Stimulated activated CD4-positive, alpha-beta T cell treated with anti-CD3 and anti-CD28 coated beads, Interleukin-12 subunit alpha, Interleukin-12 subunit beta, amount 100 ng/mL, for 24 hours (primary cell): ENCODE results near the gene WWOX.
A peak's percentile ranks its signal among the peaks of the same experiment; 100 is the strongest.

ENCODE experiments used
- DNase-seq, 2 experiments: peaks; one replicate each; pipeline ENCODE4 v3.0.0-alpha.2; 2020; ENCODE audit warnings: low read depth in 2 of 2

WWOX gene

DNA sequence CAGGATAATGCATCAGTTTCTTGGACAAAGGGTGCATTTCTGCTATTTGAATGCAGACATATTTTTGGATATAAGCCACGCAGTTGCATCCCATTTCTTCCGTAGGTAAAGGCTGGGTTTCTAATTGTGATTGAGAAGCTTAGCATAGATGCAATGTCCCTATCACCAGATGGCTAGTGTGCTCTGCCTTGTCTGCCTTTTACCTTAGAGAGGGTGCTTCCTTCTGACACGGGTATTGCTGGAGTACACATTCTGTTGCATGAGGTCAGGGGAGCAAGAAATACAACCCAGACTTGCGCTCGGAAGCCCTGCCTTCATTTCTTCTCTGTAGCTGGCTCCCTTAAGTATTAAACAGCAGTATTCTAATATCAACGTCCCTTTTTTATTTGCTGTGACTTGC, 337.4 kb downstream of the WWOX start:
- DNase-seq, result no peak

DNA sequence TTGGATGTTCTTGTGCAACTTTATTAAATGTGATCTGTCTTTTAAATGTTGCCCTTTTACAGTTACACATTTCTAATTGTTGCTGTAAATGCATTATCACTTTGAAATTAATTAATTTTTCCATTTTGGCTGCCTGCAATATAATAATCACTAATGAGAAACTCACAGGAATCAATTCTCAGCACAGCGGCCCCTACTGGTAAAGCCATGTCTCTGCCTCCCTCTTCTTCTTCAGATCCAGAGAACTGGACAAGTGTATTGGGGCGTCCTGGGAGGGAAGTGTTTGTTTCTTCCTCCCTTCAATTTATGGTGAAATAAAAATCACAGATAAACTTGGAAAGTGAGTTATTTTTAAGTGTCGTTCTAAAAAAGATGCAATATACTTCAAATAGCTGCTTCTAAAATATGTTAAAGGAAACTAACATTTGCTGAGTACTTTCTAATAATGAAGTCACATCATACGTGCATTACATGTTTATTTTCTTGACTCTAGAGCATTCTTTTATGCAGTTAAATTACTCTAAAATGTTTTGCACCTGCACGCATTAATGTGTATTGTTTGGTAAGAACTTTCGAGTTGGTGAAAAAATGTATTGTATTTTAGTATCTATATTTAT, 338.0 kb downstream of the WWOX start:
- DNase-seq, result peak in 1 of 2 experiments; percentile 17

DNA sequence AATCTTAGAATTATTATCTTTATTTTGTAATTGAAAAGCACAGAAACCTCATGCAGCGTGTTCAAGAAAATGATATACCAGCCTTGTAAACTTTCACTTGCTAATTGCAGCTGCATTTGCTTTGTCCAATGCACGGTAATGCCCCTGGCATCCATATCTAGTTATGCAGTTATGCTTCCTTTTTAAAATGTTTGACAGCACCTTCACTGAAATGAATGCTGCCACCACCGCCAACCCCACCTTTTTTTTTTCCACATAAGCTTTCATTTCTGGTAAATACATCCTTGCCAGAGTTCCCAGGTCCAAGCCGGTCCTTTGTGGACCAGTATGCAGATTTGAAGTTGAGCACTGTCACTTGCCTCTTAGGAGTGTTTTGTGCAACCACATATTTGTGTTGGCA, 338.8 kb downstream of the WWOX start:
- DNase-seq, result no peak

DNA sequence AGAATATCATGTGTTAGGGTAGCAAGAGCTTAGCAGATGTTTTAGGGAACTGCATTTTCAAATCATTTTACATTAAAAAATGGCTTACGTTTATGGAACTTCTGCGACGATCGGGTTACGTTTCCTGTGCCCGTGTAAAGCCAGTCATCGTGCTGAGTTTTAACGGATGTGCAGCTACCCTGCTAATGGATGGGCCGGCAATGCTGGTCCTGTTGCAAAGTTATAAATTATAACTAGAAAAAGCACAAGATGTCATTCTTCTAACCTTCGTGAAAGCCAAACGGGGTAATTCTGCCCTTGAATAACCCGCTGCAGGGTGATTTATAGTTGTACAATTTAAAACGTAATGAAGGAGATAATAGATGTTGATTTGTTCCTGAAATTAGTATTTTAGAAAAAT, 339.2 kb downstream of the WWOX start:
- no peak for DNase-seq

DNA sequence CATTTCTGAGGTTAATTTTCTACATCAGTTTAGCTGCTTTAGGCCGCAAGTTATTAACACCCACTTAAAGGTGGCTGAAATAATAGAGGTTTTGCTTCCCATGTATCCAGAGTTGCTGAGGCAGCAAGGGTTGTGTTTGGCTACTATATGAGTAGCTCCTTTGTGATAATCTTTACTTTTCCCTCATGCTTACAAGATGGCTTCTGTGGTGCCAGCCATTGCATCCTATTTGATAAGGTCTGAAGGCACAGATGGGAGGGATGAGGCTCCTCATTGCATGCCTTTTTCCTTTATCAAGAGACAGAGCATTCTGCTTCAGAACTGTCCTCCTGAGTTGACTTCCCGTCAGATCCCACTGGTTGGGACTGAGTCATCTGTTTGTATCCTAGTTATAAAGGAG, 340.2 kb downstream of the WWOX start:
- no peak for DNase-seq

DNA sequence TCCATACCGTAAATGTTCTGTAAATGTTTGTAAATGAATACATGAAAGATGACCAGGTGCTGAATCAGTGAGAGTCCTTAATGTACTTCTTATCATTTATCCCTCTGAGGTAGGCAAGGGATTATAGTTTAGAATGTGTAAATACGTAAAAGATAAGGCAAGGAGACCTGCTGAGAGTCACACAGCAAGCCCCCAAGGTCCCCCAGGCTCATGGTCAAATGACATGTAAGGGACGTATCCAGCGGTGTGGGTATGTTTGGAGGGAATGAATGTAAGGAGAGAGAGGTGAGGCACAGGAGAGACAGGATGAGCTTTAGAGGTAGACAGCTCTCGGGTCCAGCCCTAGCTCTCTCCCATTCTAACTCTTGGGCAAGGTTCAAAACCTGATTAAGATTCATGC, 341.8 kb downstream of the WWOX start:
- no peak for DNase-seq

DNA sequence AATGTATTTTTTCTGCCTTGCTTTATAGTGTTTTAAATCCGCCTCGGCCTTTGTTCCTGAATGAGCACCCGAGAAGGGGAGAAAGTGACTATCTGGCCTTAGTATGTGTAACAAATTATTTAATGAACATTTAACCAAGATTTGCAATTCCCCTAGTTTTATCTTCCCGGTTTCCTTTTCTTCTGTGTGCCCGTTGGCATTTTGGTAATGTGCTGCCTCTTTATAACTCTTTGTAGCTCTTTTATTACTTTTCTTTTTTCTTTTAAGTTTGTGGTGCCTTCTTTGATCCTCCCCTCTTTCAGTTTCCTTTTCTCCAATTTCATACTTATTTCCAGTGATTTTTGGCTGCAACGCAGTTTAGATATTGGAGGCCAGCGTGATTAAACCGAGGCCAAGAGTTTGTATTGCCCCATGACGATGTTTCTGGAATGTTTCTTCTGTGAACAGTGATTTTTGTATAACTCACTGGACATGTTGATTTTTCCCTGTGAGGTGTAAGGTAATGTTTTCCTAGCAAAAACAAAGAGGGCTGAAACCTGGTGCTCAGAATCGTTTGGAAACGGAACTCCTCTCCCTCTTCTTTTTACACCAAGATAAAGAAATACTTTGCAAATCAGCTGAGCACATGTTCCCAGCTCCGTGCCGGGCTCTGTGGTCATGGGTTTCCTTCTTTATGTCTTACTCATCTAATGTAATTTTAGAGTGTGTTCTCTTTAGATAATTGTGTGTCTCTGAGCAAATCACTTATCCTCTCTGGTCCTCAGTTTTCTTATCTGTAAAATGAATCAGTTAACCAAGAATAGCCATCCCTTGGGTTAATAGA, 344.3 kb downstream of the WWOX start:
- no peak for DNase-seq

DNA sequence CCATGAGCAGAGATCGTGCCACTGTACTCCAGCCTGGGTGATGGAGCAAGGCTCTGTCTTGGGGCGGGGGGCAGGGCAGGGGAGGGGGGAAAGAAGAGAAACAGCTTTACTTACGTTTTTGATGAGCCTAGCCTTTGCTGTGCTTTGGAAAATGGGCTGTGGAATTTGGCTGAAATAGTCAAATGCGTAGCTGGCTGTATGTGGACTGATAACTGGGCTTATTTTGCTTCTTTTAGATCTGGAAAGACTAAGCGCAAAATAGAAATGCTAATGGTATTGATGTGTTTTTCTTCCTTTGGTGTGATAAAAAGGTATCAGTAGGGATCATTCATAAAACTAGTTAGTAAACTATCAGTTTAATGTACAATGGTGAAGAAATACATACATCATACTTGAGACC, 346.4 kb downstream of the WWOX start:
- no peak for DNase-seq

DNA sequence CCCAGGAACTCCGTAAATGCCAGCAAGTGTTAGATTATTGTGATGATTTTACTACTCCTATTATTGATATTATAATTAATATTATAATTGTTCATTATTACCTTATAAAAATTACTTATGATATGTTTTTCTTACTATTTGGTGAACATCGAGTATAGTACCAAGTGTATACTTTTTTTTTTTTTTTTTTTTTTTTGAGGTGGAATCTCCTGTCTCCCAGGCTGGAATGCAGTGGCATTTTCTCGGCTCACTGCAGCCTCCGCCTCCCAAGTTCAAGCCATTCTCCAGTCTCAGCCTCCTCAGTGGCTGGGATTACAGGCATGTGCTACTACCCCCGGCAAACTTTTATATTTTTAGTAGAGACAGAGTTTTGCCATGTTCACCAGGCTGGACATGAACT, 347.0 kb downstream of the WWOX start:
- no peak for DNase-seq

DNA sequence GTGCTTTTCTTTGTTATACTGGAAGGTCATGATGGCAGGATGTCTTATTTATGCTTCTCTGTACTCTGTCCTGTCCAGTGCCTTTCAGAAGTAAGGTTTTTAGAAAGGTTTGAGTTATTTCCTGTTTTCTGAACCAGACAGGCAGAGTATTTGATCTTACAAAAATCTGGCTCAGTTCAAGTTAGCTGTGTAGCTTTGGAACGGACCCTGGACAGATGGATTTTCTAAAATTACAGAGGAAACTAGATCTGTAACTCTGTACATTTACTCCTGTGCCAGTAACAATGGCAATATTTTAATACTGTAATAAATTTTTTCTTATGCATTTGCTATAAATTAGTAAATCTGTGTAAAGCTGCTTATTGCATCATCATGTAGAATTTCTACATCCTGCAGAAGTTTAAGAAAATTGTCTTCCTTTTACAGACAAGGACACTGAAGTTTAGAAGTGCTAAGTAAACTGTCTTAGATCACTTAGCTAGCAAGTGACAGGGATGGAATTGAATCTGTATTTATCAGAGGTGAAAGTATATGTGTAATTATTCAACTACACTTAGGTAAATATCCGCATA, 347.6 kb downstream of the WWOX start:
- no peak for DNase-seq

DNA sequence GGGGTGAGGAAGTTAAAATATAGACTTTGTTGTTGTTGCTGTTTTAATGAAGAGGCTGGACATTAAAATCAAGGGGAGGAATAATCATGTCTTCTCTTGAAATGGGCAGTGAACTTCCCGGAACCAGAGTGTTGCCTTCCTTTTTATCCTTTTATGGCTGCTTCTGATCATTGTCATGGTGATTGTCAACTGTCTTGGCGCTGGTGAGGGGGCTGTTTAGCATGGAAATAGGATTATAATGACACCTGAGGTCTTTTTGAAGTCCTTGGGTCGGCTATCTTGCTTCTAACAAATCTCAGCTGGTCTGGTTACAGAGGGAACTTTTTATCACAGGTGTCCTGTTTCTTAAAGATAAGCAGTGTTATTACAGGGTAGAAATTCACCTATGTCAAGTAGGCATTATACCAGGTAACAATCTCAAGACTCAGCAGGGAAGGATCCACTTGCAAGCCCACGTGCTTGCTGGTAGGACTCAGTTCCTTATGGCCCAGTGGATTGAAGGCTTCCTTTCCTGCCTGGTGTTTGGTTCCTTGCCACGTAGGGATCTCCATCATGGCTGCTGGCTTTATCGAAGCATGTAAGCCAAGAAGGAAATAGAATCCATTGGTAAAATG, 349.3 kb downstream of the WWOX start:
- DNase-seq, result no peak

DNA sequence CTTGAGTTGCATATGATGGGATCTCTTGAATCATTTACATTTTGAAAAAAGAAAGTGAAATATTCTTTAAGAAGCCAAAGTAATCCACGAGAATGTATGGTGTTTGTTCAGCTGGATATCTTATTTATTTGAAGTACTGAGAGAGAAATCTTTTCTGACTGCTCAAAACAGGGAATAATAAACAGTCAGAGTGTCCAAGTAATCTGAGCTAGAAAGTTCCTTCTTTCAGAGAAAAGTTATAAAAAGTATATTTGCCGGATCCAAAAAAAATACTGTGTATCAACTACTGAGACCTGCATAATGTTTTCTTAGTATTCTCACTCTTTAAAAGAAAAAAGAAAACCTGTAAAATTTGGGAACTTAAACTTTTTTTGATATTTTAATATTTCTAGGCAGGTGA, 350.8 kb downstream of the WWOX start:
- DNase-seq, result no peak

DNA sequence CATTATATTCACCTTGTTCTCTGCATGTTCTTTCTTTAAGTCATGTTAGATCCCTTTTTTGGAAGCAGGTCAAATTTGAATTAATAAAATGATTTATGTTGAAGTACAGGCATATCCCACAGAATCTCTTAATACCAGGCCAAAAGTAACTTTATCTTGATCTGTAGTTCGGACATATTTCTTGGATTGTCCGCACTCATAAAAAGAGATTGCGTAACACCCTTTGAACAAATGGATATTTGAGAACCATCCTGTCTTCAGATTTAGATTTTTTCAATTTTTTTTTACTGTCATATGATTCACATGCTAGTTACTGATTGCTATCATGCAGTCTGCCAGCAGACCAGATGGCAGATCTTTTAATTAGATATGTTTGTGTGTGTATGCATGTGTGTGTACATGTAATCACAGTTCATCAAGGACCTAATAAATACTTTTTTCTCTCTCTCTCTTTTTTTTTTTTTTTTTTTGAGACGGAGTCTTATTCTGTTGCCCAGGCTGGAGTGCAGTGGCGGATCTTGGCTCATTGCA, 352.6 kb downstream of the WWOX start:
- DNase-seq, result no peak

DNA sequence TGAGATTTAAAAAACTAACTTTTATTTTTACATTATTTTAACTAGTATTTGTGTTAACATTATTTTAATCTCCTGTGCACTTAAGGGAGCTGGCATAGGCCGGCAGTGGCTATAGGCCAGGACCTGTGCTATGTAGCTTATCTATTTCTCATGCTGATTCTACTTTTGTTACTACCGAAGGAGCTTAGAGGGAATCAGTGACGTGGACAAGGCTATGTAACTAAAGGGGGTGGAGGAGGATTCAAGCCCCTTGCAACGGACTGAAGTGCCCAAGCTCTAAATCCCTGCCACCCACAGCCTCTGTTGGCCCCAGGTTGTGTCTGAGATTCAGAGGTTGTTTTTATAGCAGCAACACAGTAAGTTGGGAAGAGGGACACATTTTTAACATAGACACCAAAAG, 356.4 kb downstream of the WWOX start:
- DNase-seq, result no peak

DNA sequence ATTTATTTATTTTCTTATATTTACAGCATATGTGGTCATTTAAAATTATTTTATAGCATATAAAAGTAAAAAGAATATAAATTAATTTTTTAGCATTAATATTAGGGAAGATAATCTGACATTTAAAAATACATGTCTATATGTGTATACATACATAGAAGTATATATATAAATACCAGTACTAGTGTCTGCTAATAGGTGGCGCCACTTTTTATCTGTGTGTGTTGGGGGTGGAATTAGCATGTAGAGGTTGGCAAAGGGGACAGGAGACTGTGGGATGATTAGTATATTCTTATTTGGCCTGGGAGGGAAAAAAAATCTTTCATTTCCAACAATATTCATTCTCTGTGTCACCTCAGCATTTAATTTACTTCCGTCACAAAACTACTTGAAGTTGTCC, 359.1 kb downstream of the WWOX start:
- DNase-seq, result no peak

DNA sequence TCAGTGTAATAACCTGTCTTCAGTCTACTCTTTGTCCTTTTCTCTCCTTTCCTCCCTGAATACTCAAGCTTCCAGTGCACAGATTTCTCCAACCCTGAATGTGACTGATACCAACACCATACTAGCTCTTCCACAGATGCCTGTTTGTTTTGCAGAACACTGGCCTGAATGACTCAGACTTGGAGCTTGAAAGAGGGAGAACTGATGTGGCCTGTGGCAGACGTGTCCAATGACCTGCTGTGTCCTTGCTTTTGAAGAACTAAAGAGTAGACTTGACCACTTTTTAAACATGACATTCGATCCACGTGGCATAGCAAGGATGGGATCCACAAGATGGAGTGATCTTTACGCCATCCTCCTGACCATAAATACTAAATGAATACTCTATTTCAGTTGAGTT, 361.0 kb downstream of the WWOX start:
- no peak for DNase-seq

DNA sequence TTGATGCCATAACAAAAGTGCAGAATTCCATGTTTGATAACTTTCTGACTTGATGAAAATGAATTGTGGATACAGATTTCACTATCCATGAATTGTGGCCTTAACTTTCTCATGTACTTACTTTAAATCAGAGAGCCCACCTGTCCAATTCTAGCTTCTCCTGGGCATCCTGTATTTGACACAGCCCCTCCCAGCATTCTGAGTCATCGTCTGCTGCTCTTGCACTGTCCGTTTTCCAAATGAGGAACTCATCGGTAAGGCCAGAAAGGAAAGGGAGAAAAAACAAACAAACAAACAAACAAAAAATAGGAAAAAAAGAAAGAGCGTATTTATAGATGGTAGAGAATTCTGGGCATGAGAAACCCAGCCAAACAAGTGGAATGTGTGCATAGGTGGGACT, 361.6 kb downstream of the WWOX start:
- no peak for DNase-seq

DNA sequence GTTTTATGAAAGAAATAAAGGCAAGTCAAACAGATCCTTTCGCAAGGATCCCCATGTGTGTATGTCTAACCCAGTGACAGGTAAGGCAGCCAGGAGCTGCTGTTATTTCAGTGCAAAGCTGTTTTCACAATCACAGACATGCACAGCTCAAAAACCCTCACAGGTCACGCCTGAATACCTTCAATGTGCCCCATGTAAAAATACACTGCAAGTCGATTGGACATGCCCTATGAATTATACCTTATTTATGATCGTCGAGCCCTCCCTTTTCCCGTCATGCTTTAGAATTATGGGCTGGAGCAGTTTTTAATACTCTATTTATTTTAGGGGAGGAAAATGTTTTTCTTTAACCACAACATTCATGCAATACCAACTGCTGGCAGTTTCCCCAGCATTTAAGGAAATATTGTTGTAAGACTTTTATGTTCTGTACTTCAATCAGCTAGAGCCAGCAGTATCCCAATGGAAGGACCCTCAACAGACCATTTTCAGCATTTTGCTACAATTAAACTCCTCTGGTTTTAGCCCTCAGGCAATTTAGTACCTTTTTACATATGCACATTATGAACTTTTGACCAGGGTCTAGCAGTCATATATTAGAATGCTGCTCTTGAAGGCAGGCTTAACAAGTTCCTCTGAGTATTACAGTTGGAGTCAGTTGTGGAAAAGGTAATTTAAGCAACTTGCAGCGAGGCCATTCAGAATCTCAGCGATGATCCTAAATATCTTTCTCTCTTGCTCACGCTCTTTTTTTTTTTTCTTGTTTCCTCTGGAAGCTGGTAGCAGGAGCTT, 362.2 kb downstream of the WWOX start:
- DNase-seq, result no peak

DNA sequence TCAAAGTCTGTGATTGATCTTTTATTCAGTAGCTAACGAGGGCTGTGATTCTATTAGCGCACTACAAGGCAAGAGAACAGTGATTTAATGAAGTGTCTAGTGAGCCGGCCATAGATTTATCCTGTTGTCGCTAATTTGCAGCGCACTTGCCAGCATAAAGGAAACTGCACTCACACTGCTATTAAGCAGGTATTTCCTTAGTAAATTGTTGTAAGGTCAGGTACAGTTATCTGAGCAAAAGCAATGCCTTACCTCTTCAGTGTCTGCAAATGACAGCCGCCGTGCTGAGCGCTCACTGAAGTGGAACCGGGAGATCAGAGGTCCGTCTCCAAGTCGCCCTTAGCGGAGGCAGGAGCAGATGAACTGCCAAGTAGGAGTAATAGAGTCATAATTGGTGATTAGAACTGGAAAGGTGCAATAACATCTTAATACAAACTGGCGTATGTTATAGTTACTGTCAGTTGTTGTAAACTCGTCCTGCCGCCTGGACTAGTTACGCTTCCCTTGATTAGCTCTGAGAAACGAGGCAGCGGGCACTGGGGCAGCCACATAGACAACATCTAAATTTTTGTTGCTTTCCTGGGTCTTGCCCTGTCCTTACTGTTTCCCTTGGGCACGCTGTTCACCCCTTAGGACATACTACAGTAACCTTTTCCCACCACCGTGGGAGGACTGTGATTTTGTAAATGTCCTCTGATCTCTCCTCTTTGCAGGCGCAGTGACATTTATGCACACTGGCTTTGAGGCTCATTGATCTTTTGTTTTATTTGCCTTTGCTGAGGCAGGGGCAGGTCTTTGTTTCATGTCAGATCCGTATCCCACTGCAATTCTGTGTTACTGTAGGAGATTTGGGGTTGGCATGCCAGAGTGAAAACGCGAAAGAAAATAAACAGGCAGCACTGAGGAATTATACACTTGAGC, 363.1 kb downstream of the WWOX start:
- no peak for DNase-seq

DNA sequence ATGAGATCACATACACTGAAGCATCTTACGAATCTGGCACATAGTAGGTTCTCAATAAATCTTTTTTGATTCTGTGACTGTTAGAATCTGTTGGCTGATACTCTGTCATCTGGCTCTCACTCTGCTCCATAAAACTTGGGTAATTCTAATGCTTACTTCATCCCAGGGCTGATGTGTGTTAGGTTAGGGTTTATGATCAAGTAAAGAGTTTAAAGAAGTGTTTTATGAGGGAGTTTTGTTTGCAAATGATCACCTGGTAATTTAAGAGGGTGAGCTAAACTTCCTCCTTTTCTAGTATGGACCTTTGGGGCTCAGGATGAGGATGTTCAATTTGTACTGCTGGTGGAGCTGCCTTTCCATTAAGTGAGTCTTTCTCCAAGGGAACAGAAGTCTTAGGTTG, 364.1 kb downstream of the WWOX start:
- no peak for DNase-seq

DNA sequence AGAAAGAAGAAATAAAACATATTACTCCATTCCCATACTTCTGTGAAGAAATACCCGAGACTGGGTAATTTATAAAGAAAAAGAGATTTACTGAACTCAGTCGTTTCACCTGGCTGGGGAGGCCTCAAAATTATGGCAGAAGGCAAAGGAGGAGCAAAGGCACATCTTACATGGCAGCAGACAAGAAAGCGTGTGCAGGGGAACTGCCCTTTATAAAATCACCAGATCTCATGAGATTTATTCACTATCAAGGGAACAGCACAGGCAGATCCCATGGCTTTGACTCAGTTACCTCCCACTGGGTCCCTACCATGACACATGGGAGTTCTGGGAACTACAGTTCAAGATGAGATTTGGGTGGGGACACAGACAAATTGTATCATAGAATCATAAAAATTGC, 365.4 kb downstream of the WWOX start:
- DNase-seq, result no peak
